Neural cell (in vitro differentiated cells): ENCODE results near the gene RING1. TPM values are rescaled to one million over a fixed set of nuclear protein-coding genes. Genes with fewer than 3 reads are reported as not detected.

ENCODE experiments used
- H2AFZ ChIP-seq: fragments of 200-600, 300-800 bp; sonication (generic), shearing (Covaris generic); 2 replicates; pipeline ENCODE4 v1.6.0; 2014; ENCODE audit warnings: low read depth, mild to moderate bottlenecking, antibody characterized with exemption, low read length, moderate library complexity
- H3F3A ChIP-seq: fragments of 200-600 bp; shearing (Covaris generic); 2 replicates; pipeline ENCODE4 v1.6.1; 2016; ENCODE audit warnings: mild to moderate bottlenecking, moderate library complexity, mixed read lengths, antibody characterized with exemption, low read length; ENCODE audit not compliant: insufficient read depth, poor library complexity, severe bottlenecking
- H3K27ac ChIP-seq: fragments of 200-600, 300-800 bp; sonication (generic), shearing (Covaris generic); 2 replicates; pipeline ENCODE4 v1.5.1; 2014; ENCODE audit warnings: mild to moderate bottlenecking, low read length, moderate library complexity
- H3K27me3 ChIP-seq: fragments of 300-800, 200-600 bp; sonication (generic), shearing (Covaris generic); 2 replicates; pipeline ENCODE4 v1.6.0; 2014; ENCODE audit warnings: mild to moderate bottlenecking, low read depth, low read length, moderate library complexity; ENCODE audit not compliant: insufficient read depth
- H3K36me3 ChIP-seq: fragments of 300-800, 200-600 bp; sonication (generic), shearing (Covaris generic); 2 replicates; pipeline ENCODE4 v1.5.1; 2014; ENCODE audit warnings: mild to moderate bottlenecking, antibody characterized with exemption, low read length, moderate library complexity; ENCODE audit not compliant: insufficient read depth
- H3K4me2 ChIP-seq: fragments of 300-800, 200-600 bp; sonication (generic), shearing (Covaris generic); 2 replicates; pipeline ENCODE4 v1.6.0; 2014; ENCODE audit warnings: mild to moderate bottlenecking, low read length
- H3K4me3 ChIP-seq: fragments of 300-800, 200-600 bp; sonication (generic), shearing (Covaris generic); 2 replicates; pipeline ENCODE4 v1.5.1; 2014; ENCODE audit warnings: mild to moderate bottlenecking, low read length, moderate library complexity
- H3K79me2 ChIP-seq: fragments of 200-600 bp; shearing (Covaris generic); replicated peaks from 2 replicates; pipeline ENCODE4 v1.6.0; 2014; ENCODE audit warnings: mild to moderate bottlenecking, low read length, moderate library complexity; ENCODE audit not compliant: insufficient read depth
- H3K9ac ChIP-seq: fragments of 300-800, 200-600 bp; sonication (generic), shearing (Covaris generic); 2 replicates; pipeline ENCODE4 v1.6.1; 2016; ENCODE audit warnings: mild to moderate bottlenecking, low read length, mixed read lengths
- H3K9me2 ChIP-seq: fragments of 200-600 bp; shearing (Covaris generic); 2 replicates; pipeline ENCODE4 v1.6.1; 2016; ENCODE audit warnings: mild to moderate bottlenecking, low read length, mixed read lengths; ENCODE audit not compliant: insufficient read depth
- H3K9me3 ChIP-seq: fragments of 200-600, 300-800 bp; sonication (generic), shearing (Covaris generic); 2 replicates; pipeline ENCODE4 v1.6.1; 2016; ENCODE audit warnings: mild to moderate bottlenecking, mixed run types, low read length, moderate library complexity, mixed read lengths
- H4K20me1 ChIP-seq: fragments of 200-600 bp; shearing (Covaris generic); 2 replicates; pipeline ENCODE4 v1.6.1; 2016; ENCODE audit warnings: mild to moderate bottlenecking, mixed run types; ENCODE audit not compliant: insufficient read depth
- CTCF ChIP-seq: fragments of 450-650 bp; IDR thresholded peaks from 2 replicates; pipeline ENCODE4 v1.5.1; 2014; ENCODE audit warnings: antibody characterized with exemption, mild to moderate bottlenecking, moderate library complexity; ENCODE audit not compliant: poor library complexity, severe bottlenecking
- EP300 ChIP-seq: fragments of 450-650 bp; conservative IDR thresholded peaks from 2 replicates; pipeline ENCODE4 v1.6.1; 2014; ENCODE audit warnings: antibody characterized with exemption, mild to moderate bottlenecking, moderate library complexity; ENCODE audit not compliant: poor library complexity, severe bottlenecking
- EZH2 ChIP-seq: fragments of 200-600, 300-800 bp; shearing (Covaris generic), sonication (generic); IDR thresholded peaks from 2 replicates; pipeline ENCODE4 v1.6.1; 2014; ENCODE audit warnings: antibody characterized with exemption, low read length, borderline replicate concordance, mild to moderate bottlenecking; ENCODE audit not compliant: insufficient read depth, poor library complexity, severe bottlenecking
- MXI1 ChIP-seq: fragments of 450-650 bp; conservative IDR thresholded peaks from 2 replicates; pipeline ENCODE4 v1.6.1; 2014; ENCODE audit warnings: antibody characterized with exemption, mild to moderate bottlenecking; ENCODE audit not compliant: poor library complexity, severe bottlenecking
- POLR2AphosphoS5 ChIP-seq: IDR thresholded peaks from 2 replicates; pipeline ENCODE4 v1.6.1; 2012
- RAD21 ChIP-seq: fragments of 450-650 bp; conservative IDR thresholded peaks from 2 replicates; pipeline ENCODE4 v1.6.1; 2014; ENCODE audit warnings: antibody characterized with exemption, mild to moderate bottlenecking, moderate library complexity
- REST ChIP-seq: IDR thresholded peaks from 2 replicates; pipeline ENCODE4 v1.6.1; 2012; ENCODE audit warnings: borderline replicate concordance
- SMC3 ChIP-seq: fragments of 450-650 bp; conservative IDR thresholded peaks from 2 replicates; pipeline ENCODE4 v1.6.1; 2014; ENCODE audit warnings: antibody characterized with exemption, mild to moderate bottlenecking, moderate library complexity; ENCODE audit not compliant: poor library complexity
- TAF1 ChIP-seq: IDR thresholded peaks from 2 replicates; pipeline ENCODE4 v1.6.1; 2012; ENCODE audit warnings: low read depth
- polyA plus RNA-seq: library from polyadenylated mRNA; depleted of rRNA; stranded (reverse); fragments of >200 nt; gene quantifications from 2 replicates; pipeline ENCODE4 v1.2.3, GENCODE V29; 2014

Gene RING1
- polyA plus RNA-seq, 1 donor from 2014 or later: 107 TPM

- Histone ChIP-seq H3K79me2 (no peaks in the 10 kb centered on the region), H4K20me1 (no peaks in the 10 kb centered on the region), H3K9me3 (no peaks in the 10 kb centered on the region), H3K4me3 (no peak overlapping the region), H3K27ac (no peak overlapping the region), H3K4me2 (no peak overlapping the region), H2AFZ (no peak overlapping the region), H3K27me3 (peaks cover 8% of the 10 kb centered on the region), H3K9ac (no peak overlapping the region), H3K9me2 (no peaks in the 10 kb centered on the region), H3F3A (no peaks in the 10 kb centered on the region), H3K36me3 (no peaks in the 10 kb centered on the region)
- no peak for TF ChIP-seq SMC3
- TF ChIP-seq EP300: no peak
- no peak for TF ChIP-seq POLR2AphosphoS5
- TF ChIP-seq EZH2: no peak
- TF ChIP-seq CTCF: no peak
- TF ChIP-seq RAD21: no peak
- TF ChIP-seq REST: no peak
- no peak for TF ChIP-seq MXI1
- no peak for TF ChIP-seq TAF1
These were observed 47.5 kb upstream of the RING1 start for GRCh38 chr6:33160728-33161344.

GRCh38 chr6:33161354-33162331 is 46.7 kb upstream of the RING1 start:
- Histone ChIP-seq H3K27me3 (peaks cover 8% of the 10 kb centered on the region), H3K4me3 (peak overlapping the region; percentile 38), H3K9me3 (no peaks in the 10 kb centered on the region), H3K79me2 (no peaks in the 10 kb centered on the region), H2AFZ (no peak overlapping the region), H3F3A (no peaks in the 10 kb centered on the region), H3K36me3 (no peaks in the 10 kb centered on the region), H4K20me1 (no peaks in the 10 kb centered on the region), H3K27ac (no peak overlapping the region), H3K9ac (no peak overlapping the region), H3K9me2 (no peaks in the 10 kb centered on the region), H3K4me2 (no peak overlapping the region)
- TF ChIP-seq SMC3 (peak; percentile 63), RAD21 (peak; percentile 48), CTCF (peak; percentile 73), REST (no peak), POLR2AphosphoS5 (no peak)
